H1 (cell line): Measurements from ENCODE around the gene PPP1R7. TPM values are rescaled to one million over a fixed set of nuclear protein-coding genes. Genes with fewer than 3 reads are reported as not detected.

ENCODE experiments used
- CTCF ChIA-PET: fragments of 300-600 bp; sonication (Branson Sonifier 250); formaldehyde crosslinking; loops from one replicate; lab custom pipeline; 2021; ENCODE audit not compliant: partially characterized antibody; lab: Charles Lee
- POLR2A ChIA-PET: fragments of 300-600 bp; sonication (Branson Sonifier 250); formaldehyde crosslinking; loops from one replicate; lab custom pipeline; 2021; ENCODE audit warnings: inconsistent platforms; ENCODE audit not compliant: partially characterized antibody; lab: Charles Lee
- DNase-seq, 2 experiments: peaks; one replicate each; pipeline versions ENCODE4 v3.0.0 to v3.0.0-alpha.2; 2010 to 2022; ENCODE audit warnings: low spot score in 2 of 2, low read depth in 1 of 2, mixed read lengths in 1 of 2
- FAIRE-seq: peaks from 2 replicates; lab custom pipeline; 2011; peaks lifted over from hg19 to GRCh38; lab: Jason Lieb, UNC
- H2AFZ ChIP-seq: 2 replicates; pipeline ENCODE4 v1.8.1; 2012; ENCODE audit warnings: low read length, inconsistent platforms
- H2AK5ac ChIP-seq: 2 replicates; pipeline ENCODE4 v1.6.1; 2013; ENCODE audit warnings: low read depth, low read length
- H2BK120ac ChIP-seq: replicated peaks from 2 replicates; pipeline ENCODE3; 2013; ENCODE audit warnings: low read depth, low read length, inconsistent platforms
- H2BK12ac ChIP-seq: 2 replicates; pipeline ENCODE4 v1.6.1; 2013; ENCODE audit warnings: low read depth, low read length
- H2BK15ac ChIP-seq: 2 replicates; pipeline ENCODE4 v1.6.1; 2013; ENCODE audit warnings: low read length
- H2BK20ac ChIP-seq: 2 replicates; pipeline ENCODE4 v1.6.1; 2013; ENCODE audit warnings: low read length
- H2BK5ac ChIP-seq: 2 replicates; pipeline ENCODE4 v1.6.1; 2013; ENCODE audit warnings: low read depth, low read length
- H3K14ac ChIP-seq: 2 replicates; pipeline ENCODE4 v1.6.1; 2013; ENCODE audit warnings: inconsistent platforms; ENCODE audit not compliant: insufficient read length
- H3K18ac ChIP-seq: 2 replicates; pipeline ENCODE4 v1.6.1; 2013; ENCODE audit warnings: low read length; ENCODE audit errors: extremely low read depth
- H3K23ac ChIP-seq: 2 replicates; pipeline ENCODE4 v1.6.1; 2013; ENCODE audit warnings: inconsistent platforms; ENCODE audit not compliant: insufficient read length
- H3K23me2 ChIP-seq: 2 replicates; pipeline ENCODE4 v1.6.1; 2013; ENCODE audit warnings: low read depth, low read length
- H3K27ac ChIP-seq: 2 replicates; pipeline ENCODE4 v1.6.1; 2011; ENCODE audit warnings: low read depth, low read length, inconsistent platforms
- H3K27me3 ChIP-seq, 4 experiments: replicated peaks in 1 of 4; 1 replicate in 1 of 4; 2 replicates in 3 of 4; pipeline versions ENCODE4 v1.6.1 to v1.8.1; 2011 to 2013; ENCODE audit warnings: low read length in 3 of 4, mild to moderate bottlenecking in 3 of 4, inconsistent platforms in 2 of 4, mixed read lengths in 2 of 4, moderate library complexity in 1 of 4; ENCODE audit not compliant: control insufficient read depth in 3 of 4, insufficient read depth in 3 of 4; ENCODE audit errors: extremely low read depth in 1 of 4
- H3K36me3 ChIP-seq, 4 experiments: 2 replicates each; pipeline versions ENCODE4 v1.6.1 to v1.8.1; 2011 to 2013; ENCODE audit warnings: mild to moderate bottlenecking in 4 of 4, low read length in 3 of 4, moderate library complexity in 2 of 4, control low read depth in 1 of 4, inconsistent platforms in 1 of 4; ENCODE audit not compliant: insufficient read depth in 4 of 4, control insufficient read depth in 2 of 4
- H3K4ac ChIP-seq: replicated peaks from 2 replicates; pipeline ENCODE3; 2013; ENCODE audit warnings: low read length, low read depth, mixed read lengths, inconsistent platforms; ENCODE audit not compliant: insufficient read length
- H3K4me1 ChIP-seq, 4 experiments: replicated peaks in 1 of 4; 1 replicate in 1 of 4; 2 replicates in 3 of 4; pipeline versions ENCODE4 v1.6.1 to v1.8.1; 2011 to 2013; ENCODE audit warnings: low read length in 3 of 4, inconsistent platforms in 2 of 4, mixed read lengths in 1 of 4; ENCODE audit not compliant: insufficient read depth in 4 of 4, control insufficient read depth in 3 of 4
- H3K4me2 ChIP-seq, 2 experiments: 2 replicates each; pipeline versions ENCODE4 v1.6.1 to v1.8.1; 2011 to 2013; ENCODE audit warnings: low read depth in 2 of 2, low read length in 2 of 2, control low read depth in 1 of 2, inconsistent platforms in 1 of 2, mild to moderate bottlenecking in 1 of 2; ENCODE audit not compliant: insufficient read depth in 1 of 2
- H3K4me3 ChIP-seq, 4 experiments: fragments of 200-600, 300-600 bp in 1 of 4; sonication (generic), shearing (Covaris generic), sonication (Bioruptor Twin) in 1 of 4; 2 replicates each; pipeline versions ENCODE4 v1.5.1 to v1.8.1; 2011 to 2016; ENCODE audit warnings: low read length in 4 of 4, low read depth in 3 of 4, control low read depth in 2 of 4, inconsistent platforms in 2 of 4, mild to moderate bottlenecking in 2 of 4, mixed read lengths in 1 of 4, moderate library complexity in 1 of 4; ENCODE audit not compliant: insufficient read depth in 2 of 4; ENCODE audit errors: extremely low read depth in 1 of 4
- H3K56ac ChIP-seq: replicated peaks from 2 replicates; pipeline ENCODE3; 2013; ENCODE audit warnings: low read depth, mild to moderate bottlenecking, mixed read lengths, low read length, inconsistent platforms; ENCODE audit not compliant: insufficient read length
- H3K79me1 ChIP-seq: 2 replicates; pipeline ENCODE4 v1.6.1; 2013; ENCODE audit warnings: low read depth, low read length, control low read depth
- H3K79me2 ChIP-seq, 2 experiments: 2 replicates each; pipeline versions ENCODE4 v1.6.1 to v1.8.1; 2012 to 2013; ENCODE audit warnings: low read length in 2 of 2, mild to moderate bottlenecking in 2 of 2, inconsistent platforms in 1 of 2; ENCODE audit not compliant: insufficient read depth in 2 of 2, control insufficient read depth in 1 of 2
- H3K9ac ChIP-seq, 4 experiments: replicated peaks in 1 of 4; 1 replicate in 1 of 4; 2 replicates in 3 of 4; pipeline versions ENCODE4 v1.6.1 to v1.8.1; 2011 to 2013; ENCODE audit warnings: low read depth in 3 of 4, low read length in 3 of 4, control low read depth in 2 of 4, mild to moderate bottlenecking in 2 of 4, moderate library complexity in 2 of 4, inconsistent platforms in 1 of 4; ENCODE audit errors: extremely low read depth in 1 of 4
- H3K9me3 ChIP-seq, 2 experiments: 2 replicates each; pipeline versions ENCODE4 v1.6.1 to v1.8.1; 2012 to 2013; ENCODE audit warnings: mild to moderate bottlenecking in 2 of 2, moderate library complexity in 2 of 2, control low read depth in 1 of 2, inconsistent platforms in 1 of 2, low read depth in 1 of 2, low read length in 1 of 2, mixed read lengths in 1 of 2; ENCODE audit not compliant: insufficient read depth in 2 of 2
- H4K20me1 ChIP-seq, 2 experiments: replicated peaks in 1 of 2; 2 replicates each; pipeline versions ENCODE3 to v1.8.1; 2011 to 2013; ENCODE audit warnings: inconsistent platforms in 2 of 2, low read length in 2 of 2, mild to moderate bottlenecking in 1 of 2; ENCODE audit not compliant: insufficient read depth in 2 of 2, control insufficient read depth in 1 of 2
- H4K5ac ChIP-seq: 2 replicates; pipeline ENCODE4 v1.6.1; 2013; ENCODE audit warnings: low read length, low read depth, mixed read lengths, inconsistent platforms; ENCODE audit not compliant: insufficient read length
- H4K8ac ChIP-seq: 2 replicates; pipeline ENCODE4 v1.8.0; 2013; ENCODE audit warnings: mild to moderate bottlenecking, moderate library complexity, low read length, inconsistent platforms; ENCODE audit not compliant: insufficient read depth; ENCODE audit errors: extremely low read depth
- H4K91ac ChIP-seq: replicated peaks from 2 replicates; pipeline ENCODE3; 2013; ENCODE audit warnings: low read length, mixed read lengths, inconsistent platforms; ENCODE audit not compliant: insufficient read length
- CTBP2 ChIP-seq: IDR thresholded peaks from 2 replicates; pipeline ENCODE4 v1.7.0; 2011; ENCODE audit warnings: borderline replicate concordance, mild to moderate bottlenecking, moderate library complexity, mixed read lengths, low read length; ENCODE audit not compliant: insufficient read depth, insufficient read length
- EZH2 ChIP-seq: fragments of 200-600 bp; sonication (generic); IDR thresholded peaks from 2 replicates; pipeline ENCODE4 v1.7.1; 2012; ENCODE audit warnings: low read depth, mild to moderate bottlenecking, moderate library complexity, low read length, inconsistent platforms; ENCODE audit not compliant: severe bottlenecking
- POLR2AphosphoS5 ChIP-seq: IDR thresholded peaks from 2 replicates; pipeline ENCODE4 v1.6.1; 2011; ENCODE audit warnings: low read depth, low read length
- RFX5 ChIP-seq: IDR thresholded peaks from 2 replicates; pipeline ENCODE4 v1.6.1; 2011; ENCODE audit warnings: low read depth, low read length, improper control_type of control experiment, borderline replicate concordance
- SIRT6 ChIP-seq: IDR thresholded peaks from one replicate; pipeline ENCODE4 v1.7.1; 2012; ENCODE audit warnings: low read length, inconsistent platforms
- SIX5 ChIP-seq: IDR thresholded peaks from 2 replicates; pipeline ENCODE4 v1.6.1; 2011; ENCODE audit warnings: mild to moderate bottlenecking, low read depth, low read length
- TAF1 ChIP-seq: IDR thresholded peaks from 2 replicates; pipeline ENCODE4 v1.6.1; 2011; ENCODE audit warnings: mild to moderate bottlenecking, low read depth, low read length
- WGBS, 2 experiments: shearing (Covaris generic) in 1 of 2; methylation state at CpG; one replicate each; pipeline versions ENCODE4 v1.1.6 to v1.1.7; 2013 to 2015; ENCODE audit warnings: low lambda C conversion rate in 2 of 2, mixed read lengths in 2 of 2, inconsistent platforms in 1 of 2, low coverage in 1 of 2, missing lambda C conversion rate in 1 of 2; ENCODE audit not compliant: insufficient replicate concordance in 2 of 2, insufficient coverage in 1 of 2, insufficient read length in 1 of 2; ENCODE audit errors: extremely low coverage in 1 of 2, missing lambda C conversion rate in 1 of 2; 5-methylcytosine and 5-hydroxymethylcytosine counted together
- polyA plus RNA-seq, 7 experiments: library from polyadenylated mRNA; depleted of rRNA in 3 of 7; stranded (reverse) in 5 of 7; unstranded in 2 of 7; fragments of >200 nt in 5 of 7; fragments of 200-250 nt in 2 of 7; gene quantifications; 1 replicate in 5 of 7; 2 replicates in 1 of 7; 4 replicates in 1 of 7; pipeline versions ENCODE4 v1.2.1 to v1.2.3, GENCODE V29; 2011 to 2013; ENCODE audit warnings: missing spikeins in 2 of 7, mixed read lengths in 2 of 7
- total RNA-seq: library from RNA; stranded (reverse); fragmentation: NEBNext Ultra II Directional; extraction: Animal tissue kit (Norgen Biotek cat#: 25700); gene quantifications from 2 replicates; pipeline ENCODE4 v1.2.1, GENCODE V29; 2021

The PPP1R7 gene
- total and polyA plus RNA-seq, 2 of the 8 experiments (the other 6 are each of a cell fraction or from before 2014, with no cell fraction given), result 22.2 to 64.0 TPM

DNA sequence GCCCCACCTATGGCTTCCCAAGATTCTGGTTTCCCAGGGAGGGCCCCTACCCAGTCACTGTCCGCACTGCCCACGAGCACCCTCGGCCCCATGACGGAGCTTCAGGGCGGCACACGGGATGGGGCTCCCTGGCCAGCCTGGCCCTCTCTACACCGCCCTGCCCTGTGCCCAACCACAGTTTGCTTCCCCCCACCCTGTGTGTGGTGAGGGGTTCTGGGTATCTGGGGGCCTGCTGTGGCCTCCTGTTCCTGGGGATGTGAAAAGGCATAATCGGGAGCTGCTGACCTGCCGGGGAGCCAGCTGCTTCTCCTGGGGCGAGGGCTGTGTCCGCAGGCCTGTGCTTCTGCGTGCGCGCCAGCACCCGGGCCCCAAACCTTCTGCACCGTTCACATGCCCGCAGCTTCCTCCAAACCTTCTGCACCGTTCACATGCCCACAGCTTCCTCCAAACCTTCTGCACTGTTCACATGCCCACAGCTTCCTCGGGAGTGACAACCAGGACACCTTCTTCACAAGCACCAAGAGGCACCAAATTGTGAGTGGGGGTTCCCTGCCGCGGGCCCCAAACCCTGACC is 50.6 kb downstream of the PPP1R7 start:
- no peak overlapping the region for H3K4me2 ChIP-seq
- H3K36me3 ChIP-seq, result no peaks in the 10 kb centered on the region
- no peaks in the 10 kb centered on the region for H3K79me2 ChIP-seq
- no peak overlapping the region for H3K23ac ChIP-seq
- H3K79me1 ChIP-seq, result no peaks in the 10 kb centered on the region
- no peak overlapping the region for H4K91ac ChIP-seq
- H2BK15ac ChIP-seq, result no peak overlapping the region
- H3K9ac ChIP-seq, result no peak overlapping the region; a peak in 1 of 7 replicates
- H2AK5ac ChIP-seq, result no peak overlapping the region
- ChIA-PET POLR2A (interaction anchor here (1.4 kb wide), 1 partner anchor 14 kb away, joined by 3 read pairs; no protein-coding TSS in a partner anchor), CTCF (no interaction called here)
- no peak overlapping the region for H2AFZ ChIP-seq
- H3K4me1 ChIP-seq, result no peaks in the 10 kb centered on the region; a peak in 1 of 7 replicates
- 95% methylated on average over 15 of the region's 21 CpGs; no CpG with 5 or more reads in 1 of the 2 experiments for WGBS, 2 experiments
- no peak overlapping the region for H4K5ac ChIP-seq
- TF ChIP-seq SIRT6, result no peak
- TF ChIP-seq EZH2, result no peak
- TF ChIP-seq POLR2AphosphoS5, result no peak
- no peak for TF ChIP-seq TAF1
- no peak for TF ChIP-seq CTBP2
- TF ChIP-seq RFX5, result no peak
- TF ChIP-seq SIX5, result no peak
- H2BK120ac ChIP-seq, result no peak overlapping the region
- FAIRE-seq, result no peak
- H3K14ac ChIP-seq, result no peak overlapping the region
- no peaks in the 10 kb centered on the region for H3K9me3 ChIP-seq
- no peaks in the 10 kb centered on the region for H3K27me3 ChIP-seq
- no peak overlapping the region for H2BK20ac ChIP-seq
- no peak overlapping the region for H2BK12ac ChIP-seq
- H3K56ac ChIP-seq, result no peak overlapping the region
- H3K27ac ChIP-seq, result no peak overlapping the region
- H3K4ac ChIP-seq, result no peak overlapping the region
- H3K18ac ChIP-seq, result no peak overlapping the region
- H4K20me1 ChIP-seq, result peaks cover 0 to 3% of the 10 kb centered on the region in 2 experiments
- H2BK5ac ChIP-seq, result no peak overlapping the region
- no peaks in the 10 kb centered on the region for H3K23me2 ChIP-seq
- no peak for DNase-seq
- no peak overlapping the region; the same call in 1 of the 2 replicates for H4K8ac ChIP-seq
- no peak overlapping the region for H3K4me3 ChIP-seq
